GM10266 (cell line): ENCODE data around the gene C19orf12.

Source experiments
- DNase-seq: peaks from one replicate; pipeline ENCODE4 v3.0.0; 2012; ENCODE audit errors: extremely low spot score
- CTCF ChIP-seq: IDR thresholded peaks from 2 replicates; pipeline ENCODE4 v1.5.1; 2012; ENCODE audit warnings: mild to moderate bottlenecking, low read depth; ENCODE audit not compliant: control insufficient read depth, insufficient read depth; ENCODE audit errors: missing control alignments

Gene C19orf12

GRCh38 chr19:29748996-29749849 is 34.2 kb upstream of the C19orf12 start:
- DNase-seq, result no peak
- no peak for TF ChIP-seq CTCF

- no peak for DNase-seq
- peak; percentile 21 for TF ChIP-seq CTCF
Observed at GRCh38 chr19:29745253-29745652, 30.2 kb upstream of the C19orf12 start.

GRCh38 chr19:29743681-29744080 is 28.6 kb upstream of the C19orf12 start:
- no peak for DNase-seq
- no peak for TF ChIP-seq CTCF

- no peak for TF ChIP-seq CTCF
- DNase-seq, result no peak
Observed at GRCh38 chr19:29741776-29742175, 26.7 kb upstream of the C19orf12 start.

GRCh38 chr19:29741226-29741625 is 26.2 kb upstream of the C19orf12 start:
- DNase-seq, result no peak
- TF ChIP-seq CTCF, result no peak

- no peak for DNase-seq
- no peak for TF ChIP-seq CTCF
Observed at GRCh38 chr19:29737461-29738000, 22.5 kb upstream of the C19orf12 start.

GRCh38 chr19:29735829-29736228 is 20.8 kb upstream of the C19orf12 start:
- no peak for DNase-seq
- no peak for TF ChIP-seq CTCF
